Nephron (organoid): ENCODE data around the gene NHSL1.

Source experiments
- H3K27ac Mint-ChIP-seq, 3 experiments: 2 replicates each; pipeline ENCODE4 v1.8.0; 2020; ENCODE audit warnings: mixed read lengths in 3 of 3, mild to moderate bottlenecking in 2 of 3, moderate library complexity in 1 of 3
- H3K27me3 Mint-ChIP-seq: 2 replicates; pipeline ENCODE4 v1.8.0; 2021; ENCODE audit warnings: low read depth, mild to moderate bottlenecking, moderate library complexity, mixed read lengths
- H3K36me3 Mint-ChIP-seq: 2 replicates; pipeline ENCODE4 v1.8.0; 2020; ENCODE audit warnings: low read depth, mixed read lengths
- H3K4me1 Mint-ChIP-seq: 2 replicates; pipeline ENCODE4 v1.8.0; 2020; ENCODE audit warnings: mixed read lengths
- H3K4me3 Mint-ChIP-seq, 3 experiments: 2 replicates each; pipeline ENCODE4 v1.8.0; 2020; ENCODE audit warnings: mild to moderate bottlenecking in 3 of 3, mixed read lengths in 3 of 3, moderate library complexity in 2 of 3
- H3K9me3 Mint-ChIP-seq: 2 replicates; pipeline ENCODE4 v1.8.0; 2020; ENCODE audit warnings: mixed read lengths
- TF ChIP-seq, protein P1 (sequence below), 3 experiments: fragments of 200-600 bp; sonication (generic); IDR thresholded peaks; one replicate each; pipeline ENCODE4 v1.5.0; 2021; ENCODE audit warnings: antibody characterized with exemption in 3 of 3; ENCODE audit not compliant: unreplicated experiment in 3 of 3

The NHSL1 gene

DNA sequence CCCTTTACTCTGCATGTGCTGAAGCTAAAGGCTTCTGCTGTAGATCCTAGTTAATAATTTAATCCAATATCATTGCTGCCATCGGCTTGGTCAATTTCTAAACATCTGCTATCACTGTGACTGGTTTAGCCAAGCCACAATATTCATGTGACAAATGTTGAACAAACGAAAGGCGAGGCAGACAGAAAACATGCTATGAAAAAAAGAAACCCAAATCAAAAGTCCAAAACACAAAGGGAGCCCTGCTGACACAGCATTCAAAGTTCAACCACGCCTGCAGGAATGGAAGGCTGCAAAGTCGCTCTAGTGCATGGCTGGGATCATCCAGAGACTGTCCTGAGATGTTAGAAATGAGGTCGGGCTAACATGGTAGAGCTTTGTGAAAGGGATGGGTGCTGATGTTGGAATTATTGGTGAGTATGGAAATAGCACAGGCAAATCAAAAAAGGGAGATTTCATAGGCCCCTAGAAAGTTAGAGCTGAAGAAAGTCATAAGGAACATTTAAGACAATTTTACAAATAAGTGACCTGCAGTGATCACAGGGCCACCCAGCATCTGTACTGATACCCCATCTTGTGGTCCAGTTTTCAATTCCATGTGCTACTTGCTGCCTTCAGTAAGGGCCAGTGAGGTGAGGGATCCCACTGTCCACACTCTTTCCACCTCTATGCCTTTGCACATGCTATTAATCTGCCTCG is 8.8 kb upstream of the NHSL1 start:
- Mint-ChIP-seq H3K27ac (peak overlapping the region in 1 of 3 experiments; percentile 17), H3K36me3 (no peaks in the 10 kb centered on the region), H3K9me3 (no peaks in the 10 kb centered on the region), H3K27me3 (no peaks in the 10 kb centered on the region), H3K4me3 (no peak overlapping the region), H3K4me1 (peaks cover 21% of the 10 kb centered on the region)
- TF ChIP-seq, protein P1, sequence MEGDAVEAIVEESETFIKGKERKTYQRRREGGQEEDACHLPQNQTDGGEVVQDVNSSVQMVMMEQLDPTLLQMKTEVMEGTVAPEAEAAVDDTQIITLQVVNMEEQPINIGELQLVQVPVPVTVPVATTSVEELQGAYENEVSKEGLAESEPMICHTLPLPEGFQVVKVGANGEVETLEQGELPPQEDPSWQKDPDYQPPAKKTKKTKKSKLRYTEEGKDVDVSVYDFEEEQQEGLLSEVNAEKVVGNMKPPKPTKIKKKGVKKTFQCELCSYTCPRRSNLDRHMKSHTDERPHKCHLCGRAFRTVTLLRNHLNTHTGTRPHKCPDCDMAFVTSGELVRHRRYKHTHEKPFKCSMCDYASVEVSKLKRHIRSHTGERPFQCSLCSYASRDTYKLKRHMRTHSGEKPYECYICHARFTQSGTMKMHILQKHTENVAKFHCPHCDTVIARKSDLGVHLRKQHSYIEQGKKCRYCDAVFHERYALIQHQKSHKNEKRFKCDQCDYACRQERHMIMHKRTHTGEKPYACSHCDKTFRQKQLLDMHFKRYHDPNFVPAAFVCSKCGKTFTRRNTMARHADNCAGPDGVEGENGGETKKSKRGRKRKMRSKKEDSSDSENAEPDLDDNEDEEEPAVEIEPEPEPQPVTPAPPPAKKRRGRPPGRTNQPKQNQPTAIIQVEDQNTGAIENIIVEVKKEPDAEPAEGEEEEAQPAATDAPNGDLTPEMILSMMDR (IDR thresholded peaks at IDR 0.05; ENCODE audit: unreplicated experiment in 3 of 3): no peak

DNA sequence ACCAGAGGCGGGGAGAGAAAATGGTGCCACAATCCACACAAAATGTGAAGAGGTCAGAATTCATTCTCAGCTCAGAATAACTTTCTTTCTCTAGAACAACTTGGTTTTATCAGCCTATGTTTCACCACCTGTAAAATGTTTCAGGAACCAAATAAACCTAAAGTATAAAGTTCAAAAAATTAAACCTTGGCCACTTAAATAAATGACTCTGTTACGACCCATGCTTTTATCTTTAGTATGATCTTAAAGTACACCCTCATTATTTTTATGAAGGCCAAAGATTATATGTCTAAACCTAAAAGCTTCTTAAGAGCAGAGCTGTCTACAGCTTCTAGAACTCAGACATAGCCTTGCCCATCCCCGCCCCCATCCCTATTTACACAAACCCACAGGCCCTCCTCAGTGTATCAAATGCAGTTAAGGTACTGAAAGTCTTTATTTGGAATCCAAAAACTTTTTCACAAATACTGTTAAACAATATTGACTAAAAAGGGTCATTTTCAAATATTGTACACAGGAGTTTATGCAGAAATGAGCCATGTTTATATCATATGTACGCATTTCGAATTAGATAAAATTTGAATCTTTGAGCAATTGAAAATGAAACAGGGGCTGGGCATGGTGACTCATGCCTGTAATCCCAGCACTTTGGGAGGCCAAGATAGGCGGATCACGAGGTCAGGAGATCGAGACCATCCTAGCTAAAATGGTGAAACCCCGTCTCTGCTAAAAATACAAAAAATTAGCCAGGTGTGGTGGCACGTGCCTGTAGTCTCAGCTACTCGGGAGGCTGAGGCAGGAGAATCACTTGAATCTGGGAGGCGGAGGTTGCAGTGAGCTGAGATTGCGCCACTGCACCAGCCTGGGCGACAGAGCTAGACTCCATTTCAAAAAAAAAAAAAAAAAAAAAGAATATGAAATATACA is 5.7 kb upstream of the NHSL1 start:
- TF ChIP-seq, protein P1 (IDR thresholded peaks at IDR 0.05; ENCODE audit: unreplicated experiment in 3 of 3): no peak
- Mint-ChIP-seq H3K27ac (peak overlapping the region in 2 of 3 experiments; percentile 64 to 85), H3K9me3 (no peaks in the 10 kb centered on the region), H3K4me1 (peaks cover 16% of the 10 kb centered on the region), H3K36me3 (no peaks in the 10 kb centered on the region), H3K27me3 (no peaks in the 10 kb centered on the region), H3K4me3 (no peak overlapping the region)

DNA sequence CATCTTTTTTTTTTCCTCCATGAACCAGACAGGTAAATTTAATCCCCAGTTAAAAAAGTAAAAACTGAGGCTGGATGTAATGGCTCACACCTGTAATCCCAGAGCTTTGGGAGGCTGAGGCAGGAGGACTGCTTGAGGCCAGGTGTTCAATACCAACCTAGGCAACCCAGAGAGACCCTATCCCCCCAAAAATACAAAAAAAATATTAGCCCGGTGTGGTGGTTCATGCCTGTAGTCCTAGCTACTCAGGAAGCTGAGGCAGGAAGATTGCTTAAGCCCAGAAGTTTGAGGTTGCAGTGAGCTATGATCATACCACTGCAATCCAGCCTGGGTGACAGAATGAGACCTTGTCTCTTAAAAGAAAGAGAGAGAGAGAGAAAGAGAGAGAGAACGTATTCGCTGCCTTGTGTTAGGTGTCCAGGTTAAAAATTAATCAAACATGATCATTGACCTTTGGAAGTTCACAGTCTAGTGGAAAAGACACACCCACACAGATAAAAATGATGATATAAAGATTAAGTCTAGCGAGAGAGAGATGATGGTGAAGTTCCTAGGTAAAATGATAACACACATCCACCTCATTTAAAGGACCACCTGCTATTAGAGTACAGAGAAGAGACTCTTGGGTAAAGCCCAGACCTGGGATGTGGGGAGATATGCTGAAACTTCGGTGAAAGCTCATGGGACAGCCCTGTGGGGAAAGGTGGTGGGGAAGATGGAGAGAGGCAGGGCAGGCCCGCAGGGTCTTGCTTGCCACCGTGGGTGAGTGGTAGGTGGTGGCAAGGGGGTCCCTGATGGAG is 4.8 kb upstream of the NHSL1 start:
- peaks cover 26% of the 10 kb centered on the region for H3K4me1 Mint-ChIP-seq
- H3K27ac Mint-ChIP-seq: peak overlapping the region; percentile 12 to 85 (median 64)
- no peaks in the 10 kb centered on the region for H3K9me3 Mint-ChIP-seq
- TF ChIP-seq, protein P1 (IDR thresholded peaks at IDR 0.05; ENCODE audit: unreplicated experiment in 3 of 3): no peak
- H3K4me3 Mint-ChIP-seq: no peak overlapping the region
- no peaks in the 10 kb centered on the region for H3K27me3 Mint-ChIP-seq
- H3K36me3 Mint-ChIP-seq: no peaks in the 10 kb centered on the region

DNA sequence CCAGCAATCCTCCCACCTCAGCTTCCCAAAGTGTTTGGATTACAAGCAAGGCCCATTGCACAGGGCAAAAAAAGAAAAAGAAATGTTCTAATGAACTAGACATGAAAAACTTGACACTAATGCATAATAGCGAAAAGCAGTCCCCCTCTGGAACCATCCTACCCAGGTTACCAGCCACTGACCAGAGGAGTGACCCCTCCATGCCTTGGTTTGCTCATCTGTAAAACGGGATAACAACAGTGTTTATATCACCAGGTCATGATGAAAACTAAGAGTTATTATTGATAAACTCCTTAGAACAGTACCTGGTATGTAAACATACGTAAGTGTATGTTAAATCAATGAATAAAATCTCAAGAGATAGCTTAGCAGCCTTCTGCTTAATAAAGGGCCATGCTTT is 3.3 kb upstream of the NHSL1 start:
- TF ChIP-seq, protein P1 (IDR thresholded peaks at IDR 0.05; ENCODE audit: unreplicated experiment in 3 of 3): no peak
- Mint-ChIP-seq H3K36me3 (no peaks in the 10 kb centered on the region), H3K4me1 (peaks cover 40% of the 10 kb centered on the region), H3K9me3 (no peaks in the 10 kb centered on the region), H3K27ac (no peak overlapping the region), H3K27me3 (no peaks in the 10 kb centered on the region), H3K4me3 (no peak overlapping the region)

DNA sequence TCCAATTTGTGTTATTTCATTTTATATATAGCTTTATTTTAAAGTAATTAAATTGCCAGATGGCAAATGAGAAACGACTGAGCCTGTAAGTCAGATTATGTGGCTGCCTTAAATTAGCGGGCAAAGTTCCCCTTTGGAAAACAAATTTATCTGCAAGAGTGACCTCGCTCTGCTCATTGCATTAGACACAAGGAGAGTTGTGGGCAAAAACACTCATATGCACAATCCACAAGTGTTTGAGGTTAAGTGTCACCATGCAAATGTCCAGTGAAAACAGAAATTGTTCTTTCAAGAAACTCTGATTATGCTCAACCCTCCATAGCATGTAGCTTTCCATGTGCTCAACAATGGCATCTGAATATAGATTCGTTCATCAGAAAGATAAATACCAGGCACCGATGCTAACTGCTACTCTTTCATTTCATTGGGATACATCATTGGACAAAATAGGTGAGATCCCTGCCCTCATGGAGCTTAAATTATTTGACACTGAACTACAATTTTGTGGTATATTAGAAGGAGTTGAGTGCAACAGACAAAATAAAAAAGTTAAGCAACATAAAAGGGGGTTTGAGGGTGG is 1.7 kb upstream of the NHSL1 start:
- Mint-ChIP-seq H3K27ac (peak overlapping the region in 1 of 3 experiments; percentile 73), H3K4me1 (peaks cover 40% of the 10 kb centered on the region), H3K9me3 (no peaks in the 10 kb centered on the region), H3K27me3 (no peaks in the 10 kb centered on the region), H3K36me3 (no peaks in the 10 kb centered on the region), H3K4me3 (no peak overlapping the region)
- TF ChIP-seq, protein P1 (IDR thresholded peaks at IDR 0.05; ENCODE audit: unreplicated experiment in 3 of 3): no peak
